Measurements from ENCODE around the gene DHX30. TPM values are rescaled to one million over a fixed set of nuclear protein-coding genes. Genes with fewer than 3 reads are reported as not detected.

The DHX30 gene
- total and polyA plus RNA-seq, 2 of the 4 experiments (the other 2 are of a cell fraction) = 55.6 to 57.2 TPM

DNA sequence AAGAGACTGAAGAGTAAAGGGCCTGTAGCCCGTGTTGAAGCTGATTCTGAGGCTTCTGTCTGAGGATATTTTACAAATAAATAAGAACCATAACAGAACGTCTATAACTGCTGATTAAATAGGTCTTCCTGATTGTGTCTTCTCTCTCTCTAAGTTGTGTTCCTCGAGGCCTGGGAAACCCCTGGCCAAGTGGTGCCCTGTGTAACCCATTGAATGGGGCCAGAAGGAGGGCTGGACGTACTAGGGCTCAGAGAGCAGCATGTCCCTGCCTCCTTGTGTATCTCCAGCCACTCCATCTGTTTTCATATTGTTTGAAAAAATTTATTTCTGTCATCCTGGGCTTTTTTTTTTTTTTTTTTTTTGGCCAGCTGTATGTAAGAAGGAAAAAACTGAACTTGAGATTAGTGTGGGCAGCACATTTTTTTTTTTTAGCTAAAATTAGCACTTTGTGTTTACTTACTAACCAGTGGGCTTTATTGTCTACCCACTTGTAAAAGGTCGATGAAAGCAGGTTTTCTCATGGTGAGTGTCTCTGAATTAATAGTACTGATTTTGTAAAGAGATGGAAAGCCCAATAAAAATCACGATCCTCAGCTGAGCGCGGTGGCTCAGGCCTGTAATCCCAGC, 10.7 kb downstream of the DHX30 start:
- intact Hi-C loops (cut with micrococcal nuclease) (no loop called here), dilution Hi-C loops (cut with HindIII; ENCODE audit: low sequenced_read_pairs, unreplicated experiment) (no loop called here), in situ Hi-C loops (cut with MboI; ENCODE audit: low sequenced_read_pairs) (no loop called here)
- Histone ChIP-seq H2BK120ac (ENCODE audit: low read depth, low read length) (no peak overlapping the region), H4K91ac (ENCODE audit: insufficient read depth, low read depth, low read length) (no peak overlapping the region), H3K14ac (replicated peaks; ENCODE audit: low read depth, low read length) (no peak overlapping the region), H2AFZ (replicated peaks; ENCODE audit: low read length, poor library complexity) (no peak overlapping the region), H2BK20ac (ENCODE audit: low read depth, low read length) (no peak overlapping the region), H3K79me1 (ENCODE audit: low read depth in 1 of 2, low read length in 2 of 2) (peaks cover 0 to 9% of the 10 kb centered on the region in 2 experiments; a peak in 2 of 4 replicates), H3K9ac (ENCODE audit: low read depth, low read length) (no peak overlapping the region), H3K9me1 (ENCODE audit: insufficient read depth, low read length) (peaks cover 7% of the 10 kb centered on the region), H2AK5ac (ENCODE audit: low read depth, low read length) (no peak overlapping the region), H3K4me2 (ENCODE audit: low read depth, low read length) (no peak overlapping the region), H3K4me3 (ENCODE audit: insufficient read depth, low read depth, low read length) (no peak overlapping the region), H3K56ac (ENCODE audit: extremely low read depth, insufficient read depth, low read length) (no peak overlapping the region), H2BK15ac (ENCODE audit: low read depth, low read length) (no peak overlapping the region), H4K8ac (ENCODE audit: low read depth in 2 of 2, low read length in 2 of 2) (no peak overlapping the region), H2BK5ac (ENCODE audit: low read depth, low read length, poor library complexity, severe bottlenecking) (no peak overlapping the region), H4K5ac (ENCODE audit: low read depth, low read length) (no peak overlapping the region), H3K27ac (ENCODE audit: insufficient read depth, low read length) (no peak overlapping the region), H3K18ac (ENCODE audit: low read depth, low read length) (no peak overlapping the region), H4K20me1 (ENCODE audit: insufficient read depth, low read length) (no peaks in the 10 kb centered on the region), H2AK9ac (replicated peaks; ENCODE audit: low read depth, low read length, poor library complexity) (no peak overlapping the region), H3K4me1 (ENCODE audit: control insufficient read depth, insufficient read depth, low read length) (no peaks in the 10 kb centered on the region), H3K36me3 (ENCODE audit: control insufficient read depth, insufficient read depth, low read length) (peaks cover 37% of the 10 kb centered on the region), H3K4ac (ENCODE audit: low read depth, low read length) (no peak overlapping the region), H3K23ac (ENCODE audit: low read depth, low read length) (no peak overlapping the region), H3K9me3 (ENCODE audit: control insufficient read depth, insufficient read depth, low read length) (no peaks in the 10 kb centered on the region), H3K27me3 (ENCODE audit: control insufficient read depth, insufficient read depth, low read length) (no peaks in the 10 kb centered on the region)
- WGBS, 2 experiments (ENCODE audit: extremely low coverage in 2 of 2, insufficient read length in 1 of 2) = 40% methylated on average over 1 of the region's 8 CpGs; no CpG with 5 or more reads in 1 of the 2 experiments
- CTCF ChIA-PET = no interaction called here
- BruUV-seq (replicated peaks) = no TSS peak
- TF ChIP-seq MAFK (IDR thresholded peaks at IDR 0.05; ENCODE audit: low read depth, low read length) (no peak), RFX5 (IDR thresholded peaks at IDR 0.05; ENCODE audit: low read depth, low read length) (no peak), MXI1 (IDR thresholded peaks at IDR 0.05; ENCODE audit: borderline replicate concordance, low read depth, low read length) (no peak), RCOR1 (IDR thresholded peaks at IDR 0.05; ENCODE audit: insufficient replicate concordance, low read length) (no peak), POLR2A (IDR thresholded peaks at IDR 0.05; ENCODE audit: low read depth, low read length) (no peak), NFE2L2 (IDR thresholded peaks at IDR 0.05; ENCODE audit: low read depth, low read length) (no peak), RAD21 (IDR thresholded peaks at IDR 0.05; ENCODE audit: low read length) (no peak), BHLHE40 (IDR thresholded peaks at IDR 0.05; ENCODE audit: low read depth, low read length) (no peak), FOS (IDR thresholded peaks at IDR 0.05; ENCODE audit: low read depth, low read length) (no peak), MAZ (IDR thresholded peaks at IDR 0.05; ENCODE audit: borderline replicate concordance, low read depth, low read length) (no peak), SMC3 (IDR thresholded peaks at IDR 0.05; ENCODE audit: low read depth, low read length) (no peak), CEBPB (IDR thresholded peaks at IDR 0.05; ENCODE audit: low read depth, low read length) (no peak), CHD1 (IDR thresholded peaks at IDR 0.05; ENCODE audit: low read depth, low read length) (no peak)
- TF ChIP-seq, protein P1, sequence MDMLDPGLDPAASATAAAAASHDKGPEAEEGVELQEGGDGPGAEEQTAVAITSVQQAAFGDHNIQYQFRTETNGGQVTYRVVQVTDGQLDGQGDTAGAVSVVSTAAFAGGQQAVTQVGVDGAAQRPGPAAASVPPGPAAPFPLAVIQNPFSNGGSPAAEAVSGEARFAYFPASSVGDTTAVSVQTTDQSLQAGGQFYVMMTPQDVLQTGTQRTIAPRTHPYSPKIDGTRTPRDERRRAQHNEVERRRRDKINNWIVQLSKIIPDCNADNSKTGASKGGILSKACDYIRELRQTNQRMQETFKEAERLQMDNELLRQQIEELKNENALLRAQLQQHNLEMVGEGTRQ (IDR thresholded peaks at IDR 0.05; ENCODE audit: low read depth, low read length) = no peak
- TF ChIP-seq, protein P2, sequence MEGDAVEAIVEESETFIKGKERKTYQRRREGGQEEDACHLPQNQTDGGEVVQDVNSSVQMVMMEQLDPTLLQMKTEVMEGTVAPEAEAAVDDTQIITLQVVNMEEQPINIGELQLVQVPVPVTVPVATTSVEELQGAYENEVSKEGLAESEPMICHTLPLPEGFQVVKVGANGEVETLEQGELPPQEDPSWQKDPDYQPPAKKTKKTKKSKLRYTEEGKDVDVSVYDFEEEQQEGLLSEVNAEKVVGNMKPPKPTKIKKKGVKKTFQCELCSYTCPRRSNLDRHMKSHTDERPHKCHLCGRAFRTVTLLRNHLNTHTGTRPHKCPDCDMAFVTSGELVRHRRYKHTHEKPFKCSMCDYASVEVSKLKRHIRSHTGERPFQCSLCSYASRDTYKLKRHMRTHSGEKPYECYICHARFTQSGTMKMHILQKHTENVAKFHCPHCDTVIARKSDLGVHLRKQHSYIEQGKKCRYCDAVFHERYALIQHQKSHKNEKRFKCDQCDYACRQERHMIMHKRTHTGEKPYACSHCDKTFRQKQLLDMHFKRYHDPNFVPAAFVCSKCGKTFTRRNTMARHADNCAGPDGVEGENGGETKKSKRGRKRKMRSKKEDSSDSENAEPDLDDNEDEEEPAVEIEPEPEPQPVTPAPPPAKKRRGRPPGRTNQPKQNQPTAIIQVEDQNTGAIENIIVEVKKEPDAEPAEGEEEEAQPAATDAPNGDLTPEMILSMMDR (conservative IDR thresholded peaks at IDR 0.05; ENCODE audit: low read depth, low read length) = no peak
- TF ChIP-seq, protein P3, sequence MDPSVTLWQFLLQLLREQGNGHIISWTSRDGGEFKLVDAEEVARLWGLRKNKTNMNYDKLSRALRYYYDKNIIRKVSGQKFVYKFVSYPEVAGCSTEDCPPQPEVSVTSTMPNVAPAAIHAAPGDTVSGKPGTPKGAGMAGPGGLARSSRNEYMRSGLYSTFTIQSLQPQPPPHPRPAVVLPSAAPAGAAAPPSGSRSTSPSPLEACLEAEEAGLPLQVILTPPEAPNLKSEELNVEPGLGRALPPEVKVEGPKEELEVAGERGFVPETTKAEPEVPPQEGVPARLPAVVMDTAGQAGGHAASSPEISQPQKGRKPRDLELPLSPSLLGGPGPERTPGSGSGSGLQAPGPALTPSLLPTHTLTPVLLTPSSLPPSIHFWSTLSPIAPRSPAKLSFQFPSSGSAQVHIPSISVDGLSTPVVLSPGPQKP (IDR thresholded peaks at IDR 0.05; ENCODE audit: borderline replicate concordance, low read depth, low read length) = no peak
- POLR2A ChIA-PET (ENCODE audit: unreplicated experiment) = no interaction called here
- DNase-seq = no peak
- no peak for ATAC-seq (ENCODE audit: low read depth)

All from IMR-90 (cell line).